Glutamatergic neuron (in vitro differentiated cells): ENCODE data around the gene DMKN. TPM values are rescaled to one million over a fixed set of nuclear protein-coding genes. Genes with fewer than 3 reads are reported as not detected.

Experiments used
- DNase-seq: peaks from one replicate; pipeline ENCODE4 v3.0.0; 2022
- H3K27ac Mint-ChIP-seq: one replicate; pipeline ENCODE4 v1.8.0; 2020; ENCODE audit warnings: mild to moderate bottlenecking, mixed read lengths, inconsistent platforms; ENCODE audit not compliant: unreplicated experiment
- H3K27me3 Mint-ChIP-seq: one replicate; pipeline ENCODE4 v1.8.0; 2020; ENCODE audit warnings: mild to moderate bottlenecking, moderate library complexity, mixed read lengths, inconsistent platforms; ENCODE audit not compliant: unreplicated experiment
- H3K36me3 Mint-ChIP-seq: one replicate; pipeline ENCODE4 v1.8.0; 2020; ENCODE audit warnings: mild to moderate bottlenecking, mixed read lengths, inconsistent platforms; ENCODE audit not compliant: unreplicated experiment
- H3K4me1 Mint-ChIP-seq: one replicate; pipeline ENCODE4 v1.8.0; 2020; ENCODE audit warnings: mild to moderate bottlenecking, low read depth, mixed read lengths, inconsistent platforms; ENCODE audit not compliant: unreplicated experiment
- H3K4me3 Mint-ChIP-seq: one replicate; pipeline ENCODE4 v1.8.0; 2020; ENCODE audit warnings: mild to moderate bottlenecking, mixed read lengths, inconsistent platforms; ENCODE audit not compliant: unreplicated experiment
- H3K9me3 Mint-ChIP-seq: one replicate; pipeline ENCODE4 v1.8.0; 2020; ENCODE audit warnings: mild to moderate bottlenecking, moderate library complexity, mixed read lengths, inconsistent platforms; ENCODE audit not compliant: unreplicated experiment
- CTCF ChIP-seq: fragments of 200-600 bp; sonication (generic); IDR thresholded peaks from one replicate; pipeline ENCODE4 v1.5.0; 2021; ENCODE audit not compliant: partially characterized antibody, unreplicated experiment
- total RNA-seq: library from RNA; stranded (reverse); fragmentation: NEBNext Ultra II Directional; extraction: Animal tissue kit (Norgen Biotek cat#: 25700); gene quantifications from one replicate; pipeline ENCODE4 v1.2.1, GENCODE V29; 2021; ENCODE audit not compliant: unreplicated experiment

The DMKN gene
- total RNA-seq, 1 donor from 2014 or later: 0.88 TPM

GRCh38 chr19:35460608-35461007 is 52.8 kb downstream of the DMKN start:
- Mint-ChIP-seq H3K4me3 (no peak overlapping the region), H3K27ac (no peak overlapping the region), H3K27me3 (peaks cover 2% of the 10 kb centered on the region), H3K36me3 (no peaks in the 10 kb centered on the region), H3K9me3 (no peaks in the 10 kb centered on the region), H3K4me1 (peaks cover 4% of the 10 kb centered on the region)
- DNase-seq: no peak
- TF ChIP-seq CTCF: no peak

- no peak for DNase-seq
- no peaks in the 10 kb centered on the region for H3K36me3 Mint-ChIP-seq
- peaks cover 4% of the 10 kb centered on the region for H3K4me1 Mint-ChIP-seq
- TF ChIP-seq CTCF: no peak
- H3K4me3 Mint-ChIP-seq: no peak overlapping the region
- H3K27me3 Mint-ChIP-seq: peaks cover 2% of the 10 kb centered on the region
- H3K9me3 Mint-ChIP-seq: no peaks in the 10 kb centered on the region
- no peak overlapping the region for H3K27ac Mint-ChIP-seq
Observed at GRCh38 chr19:35459414-35460082, 53.9 kb downstream of the DMKN start.

- Mint-ChIP-seq H3K4me1 (peaks cover 4% of the 10 kb centered on the region), H3K9me3 (no peaks in the 10 kb centered on the region), H3K27me3 (peaks cover 2% of the 10 kb centered on the region), H3K27ac (no peak overlapping the region), H3K36me3 (no peaks in the 10 kb centered on the region), H3K4me3 (no peak overlapping the region)
- DNase-seq: no peak
- TF ChIP-seq CTCF: no peak
Observed at GRCh38 chr19:35458731-35459391, 54.6 kb downstream of the DMKN start.

- no peaks in the 10 kb centered on the region for H3K9me3 Mint-ChIP-seq
- no peaks in the 10 kb centered on the region for H3K36me3 Mint-ChIP-seq
- TF ChIP-seq CTCF: no peak
- no peak overlapping the region for H3K27ac Mint-ChIP-seq
- H3K27me3 Mint-ChIP-seq: no peaks in the 10 kb centered on the region
- H3K4me3 Mint-ChIP-seq: no peak overlapping the region
- no peak for DNase-seq
- H3K4me1 Mint-ChIP-seq: peaks cover 4% of the 10 kb centered on the region
Observed at GRCh38 chr19:35458192-35458591, 55.3 kb downstream of the DMKN start.

- no peak for TF ChIP-seq CTCF
Observed at GRCh38 chr19:35457173-35457572, 56.3 kb downstream of the DMKN start.

More at GRCh38 chr19:35457173-35457572, 56.3 kb downstream of the DMKN start:
- no peak for DNase-seq
- Mint-ChIP-seq H3K27ac (no peak overlapping the region), H3K27me3 (no peaks in the 10 kb centered on the region), H3K4me1 (peaks cover 4% of the 10 kb centered on the region), H3K4me3 (no peak overlapping the region), H3K36me3 (no peaks in the 10 kb centered on the region), H3K9me3 (no peaks in the 10 kb centered on the region)
